GM12892 (cell line): ENCODE data around the gene MLX.
"Not testable (repeated sequence)": the region's sequence is repeated elsewhere in the genome, so short reads cannot be mapped to it uniquely, and the experiment has no call there.

ENCODE experiments used
- DNase-seq: peaks from one replicate; pipeline ENCODE4 v3.0.0; 2011; ENCODE audit not compliant: insufficient read length
- FAIRE-seq: peaks from 2 replicates; lab custom pipeline; 2011; peaks lifted over from hg19 to GRCh38; lab: Jason Lieb, UNC
- POLR2A ChIP-seq: IDR thresholded peaks from 2 replicates; pipeline ENCODE4 v1.6.1; 2011; ENCODE audit warnings: low read depth, low read length, control low read depth
- POLR2AphosphoS5 ChIP-seq: IDR thresholded peaks from 2 replicates; pipeline ENCODE4 v1.6.1; 2011; ENCODE audit warnings: low read depth, low read length, control low read depth
- TAF1 ChIP-seq: IDR thresholded peaks from 2 replicates; pipeline ENCODE4 v1.6.1; 2011; ENCODE audit warnings: low read depth, mild to moderate bottlenecking, control low read depth, low read length, borderline replicate concordance

The MLX gene

GRCh38 chr17:42598905-42599304 is 32.0 kb downstream of the MLX start:
- no peak for FAIRE-seq
- no peak for DNase-seq

GRCh38 chr17:42603318-42603717 is 36.4 kb downstream of the MLX start:
- no peak for FAIRE-seq
- TF ChIP-seq POLR2A = no peak
- no peak for TF ChIP-seq TAF1

More at GRCh38 chr17:42598905-42599304, 32.0 kb downstream of the MLX start:
- TF ChIP-seq POLR2A = no peak
- TF ChIP-seq TAF1 = no peak
- TF ChIP-seq POLR2AphosphoS5 = no peak

GRCh38 chr17:42607769-42608168 is 40.9 kb downstream of the MLX start:
- TF ChIP-seq TAF1 (no peak), POLR2A (no peak)
- FAIRE-seq = no peak
- no peak for DNase-seq

More at GRCh38 chr17:42603318-42603717, 36.4 kb downstream of the MLX start:
- no peak for DNase-seq

- no peak for DNase-seq
- peak; percentile 27 for FAIRE-seq
- no peak for TF ChIP-seq POLR2A
- TF ChIP-seq POLR2AphosphoS5 = no peak
- no peak for TF ChIP-seq TAF1
These were observed 41.6 kb downstream of the MLX start for GRCh38 chr17:42608305-42609181.

- FAIRE-seq (peak; percentile 99), DNase-seq (peak; percentile 96)
- peak; percentile 92 for TF ChIP-seq POLR2A
- TF ChIP-seq POLR2AphosphoS5 = peak; percentile 88
- TF ChIP-seq TAF1 = peak; percentile 42; the same call in 1 of the 2 replicates
These were observed 42.4 kb downstream of the MLX start, which contains the start of the genes RETREG3 and TUBG1 for GRCh38 chr17:42609182-42609813. TSS of gene RETREG3 (minus strand) at chr17:42609374. CDS start at chr17:42609324, 50 bp downstream. TSS of gene TUBG1 (plus strand) at chr17:42609683. CDS start at chr17:42609738, 55 bp downstream.

GRCh38 chr17:42609814-42610801 is 43.2 kb downstream of the MLX start:
- DNase-seq = not testable (repeated sequence)
- FAIRE-seq = peak; percentile 81

- FAIRE-seq (peak; percentile 30), DNase-seq (no peak)
These were observed 45.1 kb downstream of the MLX start for GRCh38 chr17:42612013-42612412.

GRCh38 chr17:42613699-42614295 is 46.9 kb downstream of the MLX start:
- DNase-seq = no peak
- no peak for FAIRE-seq
- no peak for TF ChIP-seq POLR2AphosphoS5
- TF ChIP-seq POLR2A = no peak
- no peak for TF ChIP-seq TAF1

More at GRCh38 chr17:42612013-42612412, 45.1 kb downstream of the MLX start:
- no peak for TF ChIP-seq TAF1
- no peak for TF ChIP-seq POLR2A
- no peak for TF ChIP-seq POLR2AphosphoS5

- DNase-seq = peak; percentile 29
- TF ChIP-seq TAF1 (no peak), POLR2AphosphoS5 (no peak), POLR2A (no peak; the same call in 1 of the 2 replicates)
- FAIRE-seq = peak; percentile 77
These were observed 51.1 kb downstream of the MLX start for GRCh38 chr17:42617956-42618431.

GRCh38 chr17:42618442-42619150 is 51.7 kb downstream of the MLX start:
- TF ChIP-seq TAF1 = no peak
- peak; percentile 68 for DNase-seq
- FAIRE-seq = peak; percentile 91

- DNase-seq, FAIRE-seq: not testable (repeated sequence)
These were observed 55.1 kb downstream of the MLX start for GRCh38 chr17:42621987-42622386.
